ENCODE data around the gene ST6GAL1. TPM values are rescaled to one million over a fixed set of nuclear protein-coding genes. Genes with fewer than 3 reads are reported as not detected.

ST6GAL1 gene
- total and polyA plus RNA-seq, 2 of the 13 experiments (the other 11 are each of a cell fraction or from before 2014, with no cell fraction given), result 79.9 to 164 TPM

GRCh38 chr3:186985661-186986364, 55.5 kb downstream of the ST6GAL1 start:
- 93% methylated on average over 14 of the region's 14 CpGs for WGBS (ENCODE audit: low lambda C conversion rate)
- no peak overlapping the region for H3K27ac ChIP-seq (ENCODE audit: extremely low read length, insufficient read depth, low read length)
- peaks cover 38% of the 10 kb centered on the region for H3K4me1 ChIP-seq (ENCODE audit: insufficient read depth, low read length)
- no TSS peak for BruUV-seq (replicated peaks)
- no peaks in the 10 kb centered on the region for H3K27me3 ChIP-seq (ENCODE audit: control insufficient read depth in 1 of 2, insufficient read depth in 2 of 2, low read length in 2 of 2)
- no peak overlapping the region for H2AFZ ChIP-seq (ENCODE audit: low read length)
- H3K4me2 ChIP-seq (ENCODE audit: low read depth, low read length), result no peak overlapping the region
- no peaks in the 10 kb centered on the region for H3K9me3 ChIP-seq (ENCODE audit: low read length)
- FAIRE-seq (no peak), DNase-seq (ENCODE audit: low spot score) (no peak), ATAC-seq (no peak)
- ChIA-PET POLR2A (no interaction called here), CTCF (ENCODE audit: low intra/inter-chr PET ratio, low total read pairs) (no interaction called here)
- H3K79me2 ChIP-seq (ENCODE audit: insufficient read depth, low read length), result no peaks in the 10 kb centered on the region
- no peak overlapping the region for H3K9ac ChIP-seq (ENCODE audit: insufficient read depth, low read depth, low read length)
- no peaks in the 10 kb centered on the region for H4K20me1 ChIP-seq (ENCODE audit: insufficient read depth, low read length)
- in situ Hi-C loops (cut with HindIII; ENCODE audit: extremely low pct_ligation_motif_present, low pct_unique_long_range_greater_than_20kb), result no loop called here
- intact Hi-C loops (cut with micrococcal nuclease; ENCODE audit: unreplicated experiment), result no loop called here
- H3K4me3 ChIP-seq (replicated peaks in 1 of 3; ENCODE audit: insufficient read depth in 1 of 3, low read depth in 2 of 3, low read length in 3 of 3), result no peak overlapping the region
- no peaks in the 10 kb centered on the region for H3K36me3 ChIP-seq (replicated peaks in 1 of 2; ENCODE audit: control insufficient read depth in 1 of 2, insufficient read depth in 2 of 2, low read length in 2 of 2)
- TF ChIP-seq KMT2A (CRISPR knock-in tag; IDR thresholded peaks at IDR 0.05), result no peak
- TF ChIP-seq DPF2 (CRISPR knock-in tag; IDR thresholded peaks at IDR 0.05; ENCODE audit: borderline replicate concordance, low read depth), result no peak
- no peak for TF ChIP-seq STAT6 (CRISPR knock-in tag; IDR thresholded peaks at IDR 0.05; ENCODE audit: borderline replicate concordance)
- no peak for TF ChIP-seq ZNF281 (CRISPR knock-in tag; IDR thresholded peaks at IDR 0.05; ENCODE audit: borderline replicate concordance)
- no peak for TF ChIP-seq AGO1 (IDR thresholded peaks at IDR 0.05; ENCODE audit: low read depth, low read length, poor library complexity, severe bottlenecking)
- TF ChIP-seq DZIP1 (CRISPR knock-in tag; IDR thresholded peaks at IDR 0.05), result no peak
- no peak for TF ChIP-seq ZNF652 (CRISPR knock-in tag; IDR thresholded peaks at IDR 0.05; ENCODE audit: borderline replicate concordance, low read depth)
- no peak for TF ChIP-seq NFE2 (CRISPR knock-in tag; IDR thresholded peaks at IDR 0.05)
- no peak for TF ChIP-seq MED1 (CRISPR knock-in tag; IDR thresholded peaks at IDR 0.05)
- no peak for TF ChIP-seq ZNF580 (CRISPR knock-in tag; IDR thresholded peaks at IDR 0.05; ENCODE audit: borderline replicate concordance, low read depth)
- TF ChIP-seq JUN (CRISPR knock-in tag; IDR thresholded peaks at IDR 0.05), result no peak
- TF ChIP-seq HNRNPL (IDR thresholded peaks at IDR 0.05; ENCODE audit: low read depth, low read length), result no peak
- no peak for TF ChIP-seq RCOR2 (CRISPR knock-in tag; IDR thresholded peaks at IDR 0.05)
- no peak for TF ChIP-seq FOXO1 (CRISPR knock-in tag; IDR thresholded peaks at IDR 0.05)
- TF ChIP-seq ELK4 (CRISPR knock-in tag; IDR thresholded peaks at IDR 0.05; ENCODE audit: borderline replicate concordance), result no peak

All from HepG2 (cell line).